Measurements from ENCODE around the gene RACGAP1.

The RACGAP1 gene

GRCh38 chr12:49939307-49939706 is 86.0 kb downstream of the RACGAP1 start:
- TF ChIP-seq SIN3A (IDR thresholded peaks at IDR 0.05; ENCODE audit: borderline replicate concordance, insufficient read depth, low read length), result no peak
- no peak for TF ChIP-seq TAF1 (IDR thresholded peaks at IDR 0.05; ENCODE audit: borderline replicate concordance, insufficient read depth, low read length)
- no peak for TF ChIP-seq POLR2AphosphoS5 (IDR thresholded peaks at IDR 0.05; ENCODE audit: low read depth, low read length)
- no peak for TF ChIP-seq REST (IDR thresholded peaks at IDR 0.05; ENCODE audit: insufficient read depth in 1 of 2, low read depth in 2 of 2, low read length in 2 of 2)
- TF ChIP-seq FOXP2 (optimal IDR thresholded peaks at IDR 0.05; ENCODE audit: borderline replicate concordance, extremely low read depth, extremely low read length, insufficient read depth), result no peak

Data from PFSK-1 (cell line).